Activated naive CD8-positive, alpha-beta T cell treated with anti-CD3 and anti-CD28 coated beads, Interleukin-2, amount 10 ng/mL, durations not matched to agents 7 days and 5 days (primary cell): Measurements from ENCODE around the gene VPS41. TPM values are rescaled to one million over a fixed set of nuclear protein-coding genes. Genes with fewer than 3 reads are reported as not detected.

ENCODE experiments used
- ATAC-seq: fragments of 150-1000 bp; cut with Tn5 transposase; one replicate; pipeline ENCODE4 v1.10.0; 2021; ENCODE audit warnings: low read depth, moderate library complexity
- POLR2A ChIA-PET: fragments of 350-600 bp; sonication (Branson Sonifier 250); formaldehyde crosslinking; loops from one replicate; lab custom pipeline; 2021; ENCODE audit warnings: antibody characterized with exemption; lab: Charles Lee
- DNase-seq: peaks from one replicate; pipeline ENCODE4 v3.0.0; 2021
- H3K27ac Mint-ChIP-seq: one replicate; pipeline ENCODE4 v1.8.0; 2022; ENCODE audit warnings: mild to moderate bottlenecking, mixed read lengths
- H3K27me3 Mint-ChIP-seq: one replicate; pipeline ENCODE4 v1.8.0; 2022; ENCODE audit warnings: mild to moderate bottlenecking, moderate library complexity, mixed read lengths
- H3K36me3 Mint-ChIP-seq: one replicate; pipeline ENCODE4 v1.8.0; 2021; ENCODE audit warnings: mild to moderate bottlenecking, mixed read lengths
- H3K4me1 Mint-ChIP-seq: one replicate; pipeline ENCODE4 v1.8.0; 2021; ENCODE audit warnings: mixed read lengths
- H3K4me3 Mint-ChIP-seq: one replicate; pipeline ENCODE4 v1.8.0; 2022; ENCODE audit warnings: mild to moderate bottlenecking, moderate library complexity, mixed read lengths
- H3K9me3 Mint-ChIP-seq: one replicate; pipeline ENCODE4 v1.8.0; 2021; ENCODE audit warnings: mixed read lengths
- total RNA-seq, 2 experiments: library from RNA; stranded (reverse); gene quantifications; one replicate each; pipeline ENCODE4 v1.2.3, GENCODE V29; 2021

VPS41 gene
- total RNA-seq, 2 experiments from 2014 or later: 61.7 to 65.3 TPM

GRCh38 chr7:38889872-38890432, 19.0 kb downstream of the VPS41 start:
- DNase-seq: no peak
- Mint-ChIP-seq H3K4me1 (peaks cover 9% of the 10 kb centered on the region), H3K4me3 (no peak overlapping the region), H3K27ac (no peak overlapping the region), H3K27me3 (no peaks in the 10 kb centered on the region), H3K9me3 (peaks cover 19% of the 10 kb centered on the region), H3K36me3 (peaks cover 42% of the 10 kb centered on the region)
- no peak for ATAC-seq
- POLR2A ChIA-PET: no interaction called here

DNA sequence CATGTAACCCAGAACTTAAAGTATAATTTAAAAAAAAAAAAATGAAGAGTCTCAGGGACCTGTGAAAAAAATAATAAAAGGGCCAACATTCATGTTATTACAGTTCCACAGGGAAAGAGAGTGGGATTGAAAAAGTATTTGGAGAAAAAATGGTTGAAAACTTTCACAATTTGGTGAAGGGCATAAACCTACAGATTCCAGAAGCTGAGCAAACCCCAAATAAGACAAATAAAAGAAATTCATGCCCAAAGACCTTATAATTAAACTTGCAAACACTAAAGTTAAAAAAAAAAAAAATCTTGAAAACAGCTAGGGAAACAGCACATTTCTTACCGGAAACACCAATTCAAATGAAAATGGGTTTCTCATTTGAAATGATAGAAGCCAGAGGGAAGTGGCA, 19.9 kb downstream of the VPS41 start:
- DNase-seq: no peak
- POLR2A ChIA-PET: interaction anchor here (0.6 kb wide), 1 partner anchor 1088 kb away, joined by 3 read pairs; no protein-coding TSS in a partner anchor
- ATAC-seq: no peak
- Mint-ChIP-seq H3K27me3 (no peaks in the 10 kb centered on the region), H3K36me3 (peaks cover 43% of the 10 kb centered on the region), H3K9me3 (peaks cover 19% of the 10 kb centered on the region), H3K27ac (no peak overlapping the region), H3K4me1 (peaks cover 9% of the 10 kb centered on the region), H3K4me3 (no peak overlapping the region)

DNA sequence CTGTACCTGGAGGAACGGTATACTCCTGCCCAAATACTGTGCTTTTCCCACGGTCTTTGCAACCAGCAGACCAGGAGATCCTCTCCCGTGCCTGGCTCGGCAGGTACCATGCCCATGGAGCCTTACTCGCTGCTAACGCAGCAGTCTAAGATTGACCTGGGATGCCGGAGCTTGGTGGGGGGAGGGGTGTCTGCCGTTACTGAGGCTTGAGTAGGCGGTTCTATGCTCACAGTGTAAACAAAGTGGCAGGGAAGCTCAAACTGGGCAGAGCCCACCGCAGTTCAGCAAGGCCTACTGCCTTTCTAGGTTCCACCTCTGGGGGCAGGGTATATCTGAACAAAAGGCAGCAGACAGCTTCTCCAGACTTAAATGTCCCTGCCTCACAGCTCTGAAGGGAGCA, 22.7 kb downstream of the VPS41 start:
- Mint-ChIP-seq H3K9me3 (peaks cover 15% of the 10 kb centered on the region), H3K36me3 (peaks cover 44% of the 10 kb centered on the region), H3K4me1 (peaks cover 14% of the 10 kb centered on the region), H3K27ac (no peak overlapping the region), H3K27me3 (no peaks in the 10 kb centered on the region), H3K4me3 (no peak overlapping the region)
- POLR2A ChIA-PET: no interaction called here
- DNase-seq: no peak
- no peak for ATAC-seq

DNA sequence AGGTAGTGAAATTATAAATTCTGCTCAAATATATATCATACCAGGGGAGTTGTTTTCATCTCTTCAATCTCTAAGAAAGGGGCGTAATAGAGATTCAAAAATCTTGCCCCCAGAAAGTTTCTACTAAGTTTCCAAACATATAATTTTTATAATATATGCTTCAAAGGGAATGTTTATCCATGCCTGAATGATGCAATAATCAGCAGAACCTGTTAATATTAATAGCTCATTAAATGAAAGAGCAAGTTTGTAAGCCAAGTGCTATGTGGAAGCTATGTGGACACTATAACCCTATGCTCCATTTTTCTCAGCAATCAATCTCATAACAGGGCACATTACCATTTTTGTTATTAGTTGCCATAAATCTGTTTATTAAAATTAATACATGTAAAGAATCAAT, 25.3 kb downstream of the VPS41 start:
- Mint-ChIP-seq H3K4me3 (no peak overlapping the region), H3K36me3 (peaks cover 35% of the 10 kb centered on the region), H3K9me3 (peaks cover 11% of the 10 kb centered on the region), H3K27ac (no peak overlapping the region), H3K27me3 (no peaks in the 10 kb centered on the region), H3K4me1 (peaks cover 20% of the 10 kb centered on the region)
- POLR2A ChIA-PET: no interaction called here
- no peak for DNase-seq
- ATAC-seq: no peak

DNA sequence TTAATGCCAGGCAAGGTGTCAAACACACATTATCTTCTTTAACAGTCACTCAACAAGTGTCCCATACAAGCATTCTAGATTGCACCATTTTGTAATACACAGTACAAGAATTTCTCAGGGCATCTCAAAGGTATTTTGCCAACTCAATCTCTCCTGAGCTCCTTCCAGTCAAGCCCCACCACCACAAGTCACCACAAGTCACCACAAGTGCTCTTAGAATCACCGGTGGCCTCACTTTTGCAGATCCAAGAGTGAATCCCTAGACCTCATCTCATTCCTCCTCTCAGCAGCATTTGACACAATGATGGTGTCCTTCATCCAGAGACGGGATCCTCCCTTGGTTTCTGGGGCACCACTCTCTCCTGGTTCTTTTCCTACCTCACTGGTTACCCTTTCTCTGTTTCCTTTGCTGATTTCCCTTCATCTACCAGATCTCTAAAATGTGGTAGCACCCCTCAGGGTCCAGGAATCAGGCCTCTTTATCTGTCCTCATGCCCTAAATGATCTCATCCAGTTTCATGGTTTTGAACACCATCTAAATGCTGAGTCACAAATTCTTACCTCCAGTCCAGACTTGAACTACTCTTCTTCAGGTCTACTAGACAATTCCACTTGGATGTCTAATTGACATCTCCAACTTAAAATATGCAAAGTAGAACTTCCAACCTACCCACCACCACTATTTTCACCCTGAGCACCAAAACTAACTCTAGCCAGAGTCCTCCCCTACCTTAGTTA, 26.9 kb downstream of the VPS41 start:
- peaks cover 23% of the 10 kb centered on the region for H3K36me3 Mint-ChIP-seq
- no peak for ATAC-seq
- peaks cover 7% of the 10 kb centered on the region for H3K9me3 Mint-ChIP-seq
- DNase-seq: no peak
- no peaks in the 10 kb centered on the region for H3K27me3 Mint-ChIP-seq
- H3K4me3 Mint-ChIP-seq: no peak overlapping the region
- no peak overlapping the region for H3K27ac Mint-ChIP-seq
- peaks cover 17% of the 10 kb centered on the region for H3K4me1 Mint-ChIP-seq
- POLR2A ChIA-PET: no interaction called here

DNA sequence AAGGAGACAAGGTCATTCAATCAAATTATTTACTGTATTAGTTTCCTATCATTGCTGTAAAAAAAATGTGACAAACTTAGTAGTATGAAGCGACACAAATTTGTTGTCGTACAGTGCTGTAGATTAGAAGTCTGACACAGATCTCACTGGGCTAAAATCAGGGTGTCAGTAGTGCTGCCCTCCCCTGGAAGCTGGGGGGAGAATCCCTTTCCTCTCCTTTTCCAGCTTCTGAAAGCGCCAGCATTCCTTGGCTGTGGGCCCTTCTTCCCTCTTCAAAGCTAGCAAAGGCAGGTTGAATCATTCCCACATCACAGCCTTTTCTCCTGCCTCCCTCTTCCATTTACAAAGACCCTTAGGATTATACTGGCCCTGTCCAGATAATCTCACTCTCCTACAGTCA, 28.0 kb downstream of the VPS41 start:
- POLR2A ChIA-PET: no interaction called here
- no peak overlapping the region for H3K27ac Mint-ChIP-seq

GRCh38 chr7:38880454-38880853, 28.5 kb downstream of the VPS41 start:
- Mint-ChIP-seq H3K4me1 (peaks cover 17% of the 10 kb centered on the region), H3K36me3 (peaks cover 19% of the 10 kb centered on the region), H3K9me3 (peaks cover 2% of the 10 kb centered on the region), H3K27me3 (no peaks in the 10 kb centered on the region), H3K4me3 (no peak overlapping the region), H3K27ac (no peak overlapping the region)
- DNase-seq (no peak), ATAC-seq (no peak)
- POLR2A ChIA-PET: no interaction called here

More for the DNA sequence above, 28.0 kb downstream of the VPS41 start:
- ATAC-seq (no peak), DNase-seq (no peak)
- peaks cover 17% of the 10 kb centered on the region for H3K4me1 Mint-ChIP-seq
- H3K27me3 Mint-ChIP-seq: no peaks in the 10 kb centered on the region
- peaks cover 23% of the 10 kb centered on the region for H3K36me3 Mint-ChIP-seq
- peaks cover 4% of the 10 kb centered on the region for H3K9me3 Mint-ChIP-seq
- H3K4me3 Mint-ChIP-seq: no peak overlapping the region

DNA sequence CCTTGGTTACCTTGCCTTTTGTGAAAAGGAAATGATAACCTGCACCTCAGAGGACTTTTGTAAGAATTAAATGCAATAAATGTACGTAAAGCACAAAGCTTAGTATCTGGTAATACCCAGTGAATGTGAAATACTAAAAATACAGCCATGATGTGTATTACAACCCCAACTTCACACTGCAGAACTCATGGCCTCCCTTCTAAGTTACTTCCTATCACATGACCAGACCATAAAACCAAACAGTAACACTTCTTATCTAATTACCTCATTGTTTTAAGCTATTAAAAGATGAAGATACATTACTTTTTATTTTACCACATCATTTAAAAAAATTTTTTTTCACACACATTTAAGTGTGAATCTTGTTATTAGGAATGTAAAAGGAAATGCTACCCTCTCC, 29.0 kb downstream of the VPS41 start:
- ATAC-seq (no peak), DNase-seq (no peak)
- peaks cover 2% of the 10 kb centered on the region for H3K9me3 Mint-ChIP-seq
- H3K4me3 Mint-ChIP-seq: no peak overlapping the region
- POLR2A ChIA-PET: no interaction called here
- peaks cover 18% of the 10 kb centered on the region for H3K36me3 Mint-ChIP-seq
- peaks cover 17% of the 10 kb centered on the region for H3K4me1 Mint-ChIP-seq
- no peaks in the 10 kb centered on the region for H3K27me3 Mint-ChIP-seq
- H3K27ac Mint-ChIP-seq: no peak overlapping the region

DNA sequence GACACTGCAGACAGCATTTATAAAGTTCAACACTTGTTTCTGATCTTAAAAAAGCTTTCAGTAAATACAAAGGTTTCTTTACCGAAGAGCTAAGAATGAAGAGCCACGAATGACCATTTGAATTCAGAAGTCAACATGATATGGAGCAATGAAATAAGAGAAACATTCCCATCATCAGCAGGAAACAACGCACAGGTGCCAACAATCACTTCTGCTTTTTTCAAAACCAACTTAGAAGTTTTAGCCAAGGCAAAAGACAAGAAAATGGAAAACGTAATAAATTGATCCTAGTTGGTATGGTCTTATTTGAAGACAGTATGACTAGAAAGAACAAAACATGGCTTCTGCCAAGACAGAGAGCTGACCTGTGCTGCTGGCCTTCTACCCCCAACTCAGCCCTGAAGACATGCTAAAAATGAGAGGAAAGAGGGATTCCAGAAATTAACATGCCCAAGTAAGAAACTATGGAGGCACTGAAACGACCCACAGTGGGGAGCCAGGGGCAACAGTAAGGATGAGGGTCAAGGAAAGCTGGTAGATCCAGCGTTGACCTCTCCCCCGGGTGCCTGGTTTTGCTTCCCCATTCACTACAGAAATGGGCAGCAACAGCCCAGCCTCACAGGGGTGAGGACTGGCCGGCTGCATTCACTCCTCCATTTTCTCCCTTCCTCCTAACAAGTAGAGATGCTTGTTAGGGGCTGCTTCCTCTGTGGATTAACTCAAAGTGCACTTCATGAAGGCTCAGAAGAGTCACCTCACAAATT, 30.1 kb downstream of the VPS41 start:
- H3K36me3 Mint-ChIP-seq: peaks cover 16% of the 10 kb centered on the region
- POLR2A ChIA-PET: no interaction called here
- H3K27me3 Mint-ChIP-seq: no peaks in the 10 kb centered on the region
- H3K4me3 Mint-ChIP-seq: no peak overlapping the region
- peaks cover 17% of the 10 kb centered on the region for H3K4me1 Mint-ChIP-seq
- peaks cover 2% of the 10 kb centered on the region for H3K9me3 Mint-ChIP-seq
- H3K27ac Mint-ChIP-seq: no peak overlapping the region
- DNase-seq: no peak
- no peak for ATAC-seq

- peaks cover 3% of the 10 kb centered on the region for H3K4me1 Mint-ChIP-seq
- POLR2A ChIA-PET: no interaction called here
- no peaks in the 10 kb centered on the region for H3K9me3 Mint-ChIP-seq
- no peak overlapping the region for H3K4me3 Mint-ChIP-seq
- H3K27me3 Mint-ChIP-seq: no peaks in the 10 kb centered on the region
- ATAC-seq (no peak), DNase-seq (no peak)
- no peak overlapping the region for H3K27ac Mint-ChIP-seq
- H3K36me3 Mint-ChIP-seq: peaks cover 8% of the 10 kb centered on the region
Measured at GRCh38 chr7:38873433-38873832, 35.6 kb downstream of the VPS41 start.

GRCh38 chr7:38872202-38872601, 36.8 kb downstream of the VPS41 start:
- no peaks in the 10 kb centered on the region for H3K27me3 Mint-ChIP-seq
- peaks cover 7% of the 10 kb centered on the region for H3K36me3 Mint-ChIP-seq
- H3K4me3 Mint-ChIP-seq: no peak overlapping the region
- H3K9me3 Mint-ChIP-seq: no peaks in the 10 kb centered on the region
- no peak overlapping the region for H3K27ac Mint-ChIP-seq
- no peaks in the 10 kb centered on the region for H3K4me1 Mint-ChIP-seq
- POLR2A ChIA-PET: no interaction called here
- no peak for ATAC-seq
- no peak for DNase-seq

GRCh38 chr7:38870147-38870546, 38.8 kb downstream of the VPS41 start:
- Mint-ChIP-seq H3K4me3 (no peak overlapping the region), H3K9me3 (no peaks in the 10 kb centered on the region), H3K27me3 (no peaks in the 10 kb centered on the region), H3K4me1 (no peaks in the 10 kb centered on the region), H3K36me3 (peaks cover 7% of the 10 kb centered on the region), H3K27ac (no peak overlapping the region)
- ATAC-seq (no peak), DNase-seq (no peak)
- POLR2A ChIA-PET: no interaction called here

DNA sequence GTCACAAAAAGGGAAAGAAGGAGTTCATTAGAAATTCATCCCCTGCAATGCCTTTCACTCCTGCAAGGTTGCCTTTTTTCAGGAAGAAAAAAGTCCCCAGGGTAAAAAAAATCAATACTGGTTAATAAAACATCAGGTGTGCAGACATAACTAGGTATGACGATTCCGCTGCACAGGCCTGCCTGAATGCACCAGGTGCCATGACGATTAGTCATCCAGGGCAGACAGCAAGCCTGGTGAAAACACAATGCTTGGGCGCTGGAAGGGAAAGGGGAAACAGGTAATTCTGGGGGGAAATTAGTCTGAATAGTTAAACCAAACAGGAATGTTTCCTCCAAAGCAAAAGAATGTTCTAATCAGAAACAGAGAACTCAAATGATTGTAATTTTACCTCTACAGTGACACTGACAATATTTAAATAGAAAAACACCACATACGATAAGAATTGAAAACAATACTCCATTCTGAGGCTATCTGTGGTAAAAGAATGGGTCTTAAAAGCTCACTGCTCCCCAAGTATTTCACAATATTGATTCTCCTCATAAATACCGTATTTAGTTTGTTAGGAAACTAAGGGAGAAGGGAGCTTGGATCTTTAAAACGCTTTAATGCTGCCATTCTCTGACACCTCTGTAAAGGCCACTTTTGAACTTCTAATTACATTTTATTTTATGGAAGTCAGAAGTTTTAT, 45.2 kb downstream of the VPS41 start:
- H3K36me3 Mint-ChIP-seq: peaks cover 10% of the 10 kb centered on the region
- no peak overlapping the region for H3K27ac Mint-ChIP-seq
- no peaks in the 10 kb centered on the region for H3K27me3 Mint-ChIP-seq
- POLR2A ChIA-PET: no interaction called here
- H3K4me1 Mint-ChIP-seq: no peaks in the 10 kb centered on the region
- DNase-seq: no peak
- H3K9me3 Mint-ChIP-seq: no peaks in the 10 kb centered on the region
- H3K4me3 Mint-ChIP-seq: no peak overlapping the region
- ATAC-seq: no peak
